IPS DF 4.7 (cell line): ENCODE results near the gene CST7.
"Not testable (repeated sequence)": the region's sequence is repeated elsewhere in the genome, so short reads cannot be mapped to it uniquely, and the experiment has no call there.

ENCODE experiments used
- DNase-seq: peaks from one replicate; pipeline ENCODE4 v3.0.0-alpha.2; 2013; ENCODE audit warnings: low spot score; ENCODE audit errors: extremely low read depth

The CST7 gene

GRCh38 chr20:24948939-24949679 lies at the start of gene CST7:
TSS of gene CST7 (plus strand) at chr20:24949269. CDS start at chr20:24949506, 237 bp downstream.
- DNase-seq: no peak

GRCh38 chr20:24906806-24907205 lies 42.3 kb upstream of the CST7 start:
- no peak for DNase-seq

DNA sequence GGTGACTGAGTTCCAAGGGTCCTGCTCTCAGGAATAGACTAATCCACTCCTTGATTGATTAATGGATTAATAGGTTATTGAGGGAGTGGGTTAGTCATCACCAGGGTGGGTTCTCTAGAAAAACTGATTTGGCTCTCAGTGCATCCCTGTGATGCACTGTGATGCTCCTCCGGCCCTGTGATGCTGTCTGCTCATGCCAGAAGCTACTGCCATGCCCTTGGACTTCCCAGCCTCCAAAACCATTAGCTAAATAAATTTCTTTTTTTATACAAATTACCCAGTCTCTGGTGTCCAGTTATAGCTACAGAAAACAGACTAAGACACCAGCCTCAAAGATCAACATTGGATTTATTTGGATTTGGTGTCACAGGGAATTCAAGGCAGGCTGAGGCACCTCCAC lies 40.4 kb upstream of the CST7 start:
- DNase-seq: no peak

- DNase-seq: no peak
Measured at GRCh38 chr20:24909086-24909780, 39.8 kb upstream of the CST7 start.

DNA sequence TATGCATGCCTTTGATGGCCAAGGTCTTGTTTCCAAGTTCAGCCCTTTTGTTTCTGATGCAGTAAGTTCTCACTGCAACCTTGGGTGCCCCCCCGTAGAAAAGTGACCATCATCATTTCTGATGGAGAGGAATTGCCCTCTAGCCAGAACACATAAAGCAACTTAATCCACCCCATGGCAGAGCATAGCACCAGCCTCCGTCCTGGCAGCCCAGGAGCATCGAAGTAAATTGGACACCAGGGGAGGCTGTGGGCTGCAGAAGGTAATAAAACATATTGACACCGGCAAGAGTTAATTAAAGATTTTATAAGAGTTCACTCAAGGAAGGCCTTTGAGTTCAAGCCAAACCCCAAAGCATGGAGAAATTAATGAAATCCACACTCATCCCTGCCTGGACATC lies 39.2 kb upstream of the CST7 start:
- DNase-seq: no peak

DNA sequence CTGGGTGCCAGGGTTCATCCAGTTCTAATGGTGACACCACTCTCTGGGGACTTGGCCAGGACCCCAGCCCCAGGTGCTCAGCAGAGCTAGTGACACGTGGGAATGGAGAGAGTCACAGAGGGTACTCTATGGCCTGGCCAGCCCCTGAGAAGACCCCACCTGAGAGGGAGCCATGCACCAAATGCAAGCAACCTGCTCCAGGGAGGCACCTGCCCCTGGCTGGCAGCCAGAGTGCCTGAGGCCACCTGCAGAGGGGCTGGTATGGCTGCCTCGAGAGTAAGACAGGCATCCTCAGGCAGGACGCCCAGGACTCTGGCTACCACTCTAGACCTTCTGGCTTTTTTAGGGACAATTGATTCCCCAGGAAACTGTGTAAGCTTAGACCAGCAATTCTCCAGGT lies 38.6 kb upstream of the CST7 start:
- no peak for DNase-seq

GRCh38 chr20:24911461-24911860 lies 37.6 kb upstream of the CST7 start:
- DNase-seq: no peak

- DNase-seq: no peak
Measured at GRCh38 chr20:24912397-24913075, 36.5 kb upstream of the CST7 start.

DNA sequence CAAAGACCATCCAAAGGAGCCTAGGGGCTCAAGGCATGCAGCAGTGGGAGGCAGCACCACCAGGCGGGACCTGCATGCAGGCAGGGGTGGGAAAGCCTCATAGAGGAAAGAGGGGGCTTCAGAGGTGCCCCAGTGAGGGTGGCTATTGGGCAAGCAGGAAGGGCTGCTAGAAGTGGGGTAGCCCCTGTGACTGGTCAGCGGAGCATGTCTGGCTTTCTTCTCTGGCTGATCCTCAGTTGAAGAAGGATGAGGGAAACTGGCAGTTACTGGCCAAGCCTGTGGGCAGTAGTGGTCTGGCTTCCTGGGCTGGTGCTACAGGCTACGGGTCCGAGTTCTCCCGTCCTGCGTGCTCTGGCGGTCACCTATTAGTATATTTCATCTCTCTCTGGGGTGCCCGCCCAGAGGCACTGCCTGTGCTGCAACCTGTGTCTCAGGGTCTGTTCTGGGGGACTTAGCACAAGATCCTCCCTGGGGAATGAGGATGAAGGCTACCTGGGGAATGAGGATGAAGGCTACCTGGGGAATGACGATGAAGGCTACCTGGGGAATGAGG lies 35.9 kb upstream of the CST7 start:
- DNase-seq: no peak

DNA sequence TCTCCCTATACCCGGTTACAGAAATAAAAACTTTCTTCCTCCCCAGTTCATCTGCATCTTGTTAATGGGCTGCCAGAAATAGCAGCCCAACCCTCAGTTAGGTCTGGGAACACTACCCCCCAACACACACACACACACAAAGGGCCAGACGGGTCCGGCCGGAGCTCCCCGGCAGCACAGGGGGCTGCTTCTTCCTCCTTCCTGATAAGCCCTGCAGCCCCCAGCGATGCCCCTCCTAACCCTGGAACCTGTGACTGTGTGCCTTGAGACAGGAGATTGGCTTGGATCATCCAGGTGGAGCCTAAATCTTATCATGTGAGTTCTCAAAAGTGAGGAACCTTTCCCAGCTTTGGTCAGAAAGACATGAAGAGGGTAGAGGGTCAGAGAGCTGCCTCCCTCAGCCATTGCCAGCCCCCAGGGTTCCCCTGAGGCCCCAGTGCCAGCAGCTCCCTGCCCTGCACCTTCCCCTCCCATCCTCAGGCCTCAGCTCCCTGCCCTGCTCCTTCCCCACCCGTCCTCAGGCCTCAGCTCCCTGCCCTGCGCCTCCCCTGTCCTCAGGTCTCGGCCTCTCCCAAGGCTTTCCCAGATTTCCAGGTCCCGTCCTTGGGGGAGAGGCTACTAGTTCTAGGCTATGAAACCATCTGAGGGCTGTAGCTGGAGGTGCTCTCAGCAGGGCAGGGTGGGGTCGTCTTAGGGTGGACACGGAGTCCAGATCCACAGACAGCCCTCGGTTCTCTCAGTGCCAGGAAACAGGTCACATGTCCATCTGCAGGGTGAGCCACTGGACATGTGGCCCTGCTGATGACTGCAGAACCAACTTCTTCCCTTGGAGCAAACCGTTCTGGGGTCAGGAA lies 34.5 kb upstream of the CST7 start:
- no peak for DNase-seq

DNA sequence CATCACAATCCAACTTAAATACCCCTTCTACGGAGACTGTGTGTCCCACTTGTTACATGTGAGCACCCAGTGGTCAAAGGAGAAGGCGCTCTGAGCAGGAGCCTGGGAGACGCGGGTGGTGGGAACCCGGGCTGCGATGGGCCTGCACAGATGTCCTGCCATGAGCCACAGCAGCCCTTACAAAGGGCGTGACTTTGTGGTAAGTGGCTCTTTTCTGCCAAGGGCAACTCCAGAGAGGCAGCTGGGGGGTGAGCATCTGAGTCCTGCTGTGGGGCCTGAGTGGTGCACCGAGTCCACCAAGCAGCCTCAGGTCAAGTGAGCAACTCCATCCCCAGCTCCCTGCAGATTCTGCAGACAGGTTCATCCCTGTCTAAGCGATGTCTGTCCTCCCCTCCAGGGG lies 33.6 kb upstream of the CST7 start:
- no peak for DNase-seq

GRCh38 chr20:24915892-24916291 lies 33.2 kb upstream of the CST7 start:
- no peak for DNase-seq

DNA sequence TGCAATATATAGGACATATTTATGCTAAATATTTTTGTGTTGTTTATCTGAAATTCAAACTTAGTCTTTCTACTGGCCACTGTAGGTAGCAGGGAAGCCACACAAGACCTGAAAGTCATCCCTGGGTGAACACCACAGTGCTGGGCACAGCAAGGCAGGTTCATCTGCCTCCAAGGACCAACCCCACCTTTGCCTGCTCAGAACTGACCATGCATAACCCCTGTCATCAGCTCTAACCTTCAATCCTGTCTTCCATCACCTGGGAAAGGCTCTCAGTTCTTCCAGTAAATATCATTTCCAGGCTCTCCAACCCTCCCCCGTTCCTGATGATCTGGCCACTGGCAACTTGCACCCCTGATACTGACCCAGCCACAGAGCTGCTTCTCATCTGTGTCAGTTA lies 32.7 kb upstream of the CST7 start:
- no peak for DNase-seq

DNA sequence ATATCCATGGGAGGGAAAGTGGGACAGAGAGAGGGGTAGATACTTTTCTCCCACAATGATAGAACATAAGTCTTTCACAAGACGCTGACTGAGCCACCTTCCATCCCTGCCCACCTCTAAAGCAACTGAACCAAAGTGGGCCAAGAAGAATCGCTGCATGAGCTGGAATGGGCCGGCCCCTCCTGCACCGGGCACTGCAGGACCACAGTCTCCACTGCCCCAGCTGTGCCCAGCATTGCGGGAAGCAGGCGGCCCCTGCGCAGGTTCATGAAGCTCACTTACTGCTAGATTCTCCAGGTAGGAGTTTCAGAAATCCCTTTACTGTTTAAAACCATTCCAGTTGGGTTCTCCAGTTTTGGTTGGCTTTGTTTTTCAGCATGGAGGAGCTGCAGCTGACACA lies 32.0 kb upstream of the CST7 start:
- no peak for DNase-seq

DNA sequence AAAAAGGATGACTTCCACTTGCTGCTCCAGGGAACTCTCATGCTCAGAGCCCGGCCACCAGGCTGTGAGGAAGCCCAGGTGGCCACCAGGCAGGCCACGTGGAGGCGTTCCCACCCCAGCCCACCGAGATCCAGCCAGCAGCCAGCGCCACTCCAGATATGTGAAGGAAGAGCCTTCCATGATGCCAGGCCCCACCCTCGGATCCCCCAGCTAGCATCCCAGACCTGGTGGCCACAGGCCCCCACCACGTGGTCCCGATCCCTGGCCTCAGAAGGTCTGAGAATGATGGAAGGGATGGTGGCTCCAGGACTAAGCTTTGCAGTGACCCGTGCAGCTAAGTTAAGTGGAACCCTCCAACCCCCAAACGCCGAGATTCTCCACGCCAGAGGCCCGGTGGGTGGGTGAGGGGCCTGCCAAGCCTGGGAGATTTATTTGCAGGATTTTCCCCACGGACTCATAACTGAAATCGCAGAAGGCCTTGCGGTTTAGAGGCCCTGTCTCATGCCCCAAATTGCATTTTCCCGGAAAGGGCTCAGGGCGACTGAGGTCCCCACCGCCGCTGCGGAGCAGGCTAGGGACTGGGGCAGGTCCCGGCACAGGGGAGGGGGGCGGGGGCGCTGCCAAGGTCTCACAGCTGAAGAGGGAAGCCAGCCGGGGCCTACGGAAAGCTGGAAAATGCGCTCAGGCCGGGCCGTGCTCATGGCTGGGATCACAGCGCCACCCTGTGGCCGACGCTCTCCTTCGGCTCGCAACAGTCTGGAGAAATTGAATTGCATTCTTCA lies 31.1 kb upstream of the CST7 start:
- DNase-seq: peak; percentile 38

DNA sequence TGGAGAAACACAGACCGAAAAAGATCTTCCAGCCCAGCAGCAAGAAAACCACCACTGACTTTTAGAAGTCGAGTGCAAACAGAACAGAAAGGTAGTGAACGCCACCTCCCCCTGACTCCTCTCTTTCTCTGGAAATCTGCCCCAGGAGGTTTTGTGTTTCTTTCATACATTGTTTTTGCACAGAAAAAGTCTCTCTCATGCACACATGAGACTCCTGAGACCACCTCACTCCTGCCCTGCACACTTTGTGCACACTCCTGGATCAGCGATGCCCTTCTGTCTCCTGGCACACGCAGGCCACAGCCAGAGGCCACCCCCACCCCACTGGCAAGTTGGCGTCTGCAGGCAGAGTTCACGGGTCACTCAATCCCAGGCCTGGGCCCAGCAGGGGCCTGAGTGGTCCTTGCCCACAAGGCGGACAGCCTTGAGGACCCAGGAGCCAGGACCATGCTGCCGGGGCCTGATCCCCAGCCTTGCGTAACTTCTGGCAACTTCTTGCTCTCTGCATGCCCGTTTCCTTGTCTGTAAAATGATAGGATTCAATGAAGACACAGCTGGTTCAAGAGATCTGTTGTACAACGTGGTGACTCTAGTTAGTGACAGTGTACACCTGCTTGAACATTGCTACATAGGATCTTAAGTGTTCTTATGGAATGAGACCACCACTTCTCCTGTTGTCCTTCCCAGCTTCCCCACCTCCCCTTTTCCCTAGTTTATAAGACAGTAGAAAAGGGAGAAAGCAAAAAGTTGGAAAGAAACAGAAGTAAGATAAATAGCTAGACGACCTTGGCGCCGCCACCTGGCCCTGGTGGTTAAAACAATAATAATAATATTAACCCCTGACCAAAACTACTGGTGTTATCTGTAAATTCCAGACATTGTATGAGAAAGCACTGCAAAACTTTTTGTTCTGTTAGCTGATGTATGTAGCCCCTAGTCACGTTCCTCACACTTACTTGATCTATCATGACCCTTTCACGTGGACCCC lies 30.2 kb upstream of the CST7 start:
- DNase-seq: no peak

GRCh38 chr20:24919665-24920064 lies 29.4 kb upstream of the CST7 start:
- DNase-seq: not testable (repeated sequence)

DNA sequence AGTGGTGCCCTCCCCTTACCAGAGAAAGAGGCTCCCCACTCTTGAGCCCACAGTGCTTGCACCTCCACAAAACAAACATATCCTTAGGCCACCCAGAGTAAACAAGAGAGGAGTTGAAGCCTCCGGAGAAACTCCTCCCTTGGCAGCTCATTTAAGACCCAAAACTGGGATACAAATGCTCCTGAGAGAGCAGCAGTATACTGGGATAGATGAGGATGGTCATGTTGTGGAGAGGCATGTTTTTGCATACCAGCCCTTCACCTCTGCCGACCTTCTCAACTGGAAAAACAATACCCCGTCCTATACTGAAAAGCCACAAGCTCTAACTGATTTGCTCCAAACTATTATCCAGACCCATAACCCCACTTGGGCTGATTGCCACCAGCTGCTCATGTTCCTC lies 28.4 kb upstream of the CST7 start:
- not testable (repeated sequence) for DNase-seq

- DNase-seq: not testable (repeated sequence)
Measured at GRCh38 chr20:24929259-24929658, 19.8 kb upstream of the CST7 start.
